GM18951 (cell line): ENCODE data around the gene ANO1.

Source experiments
- POLR2A ChIP-seq: IDR thresholded peaks from 4 replicates; pipeline ENCODE4 v1.6.1; 2011; ENCODE audit warnings: mild to moderate bottlenecking; ENCODE audit not compliant: insufficient read length, insufficient read depth; ENCODE audit errors: extremely low read depth
- in situ Hi-C: fragments of 300-500 bp; cut with MboI; formaldehyde crosslinking; loops from one replicate; pipeline ENCODE4 v1.12.0; 2022; ENCODE audit warnings: low sequenced_read_pairs, mixed read lengths, inconsistent platforms; ENCODE audit not compliant: unreplicated experiment

Gene ANO1

GRCh38 chr11:70141486-70142220, 63.5 kb downstream of the ANO1 start:
- in situ Hi-C loops = no loop called here
- no peak for TF ChIP-seq POLR2A

GRCh38 chr11:70142221-70142875, 64.2 kb downstream of the ANO1 start:
- in situ Hi-C loops = no loop called here

GRCh38 chr11:70144262-70144661, 66.1 kb downstream of the ANO1 start:
- in situ Hi-C loops = no loop called here
- no peak for TF ChIP-seq POLR2A

More at GRCh38 chr11:70142221-70142875, 64.2 kb downstream of the ANO1 start:
- no peak for TF ChIP-seq POLR2A

- in situ Hi-C loops = no loop called here
- no peak for TF ChIP-seq POLR2A
Observed at GRCh38 chr11:70145071-70145470, 67.0 kb downstream of the ANO1 start.

GRCh38 chr11:70145841-70146240, 67.7 kb downstream of the ANO1 start:
- no peak for TF ChIP-seq POLR2A
- in situ Hi-C loops = no loop called here

GRCh38 chr11:70146299-70146698, 68.2 kb downstream of the ANO1 start:
- in situ Hi-C loops = no loop called here
- no peak for TF ChIP-seq POLR2A

- no peak for TF ChIP-seq POLR2A
- in situ Hi-C loops = no loop called here
Observed at GRCh38 chr11:70146895-70147520, 68.9 kb downstream of the ANO1 start.

GRCh38 chr11:70147668-70148067, 69.6 kb downstream of the ANO1 start:
- in situ Hi-C loops = no loop called here
- TF ChIP-seq POLR2A = no peak

- in situ Hi-C loops = no loop called here
- TF ChIP-seq POLR2A = no peak
Observed at GRCh38 chr11:70151671-70152070, 73.6 kb downstream of the ANO1 start.

GRCh38 chr11:70153133-70153727, 75.1 kb downstream of the ANO1 start:
- in situ Hi-C loops = no loop called here
- no peak for TF ChIP-seq POLR2A

GRCh38 chr11:70155386-70155785, 77.3 kb downstream of the ANO1 start:
- in situ Hi-C loops = no loop called here
- TF ChIP-seq POLR2A = no peak

- no peak for TF ChIP-seq POLR2A
- in situ Hi-C loops = no loop called here
Observed at GRCh38 chr11:70156291-70157037, 78.3 kb downstream of the ANO1 start.

GRCh38 chr11:70158201-70158600, 80.1 kb downstream of the ANO1 start:
- in situ Hi-C loops = no loop called here
- TF ChIP-seq POLR2A = no peak
